Lower lobe of right lung (tissue), 2 donors: ENCODE results near the gene HOXA4. TPM values are rescaled to one million over a fixed set of nuclear protein-coding genes. Genes with fewer than 3 reads are reported as not detected.

Experiments used
- ATAC-seq, 2 donors: fragments of 200-7000 bp; cut with Tn5 transposase; one replicate each; pipeline ENCODE4 v1.9.1; 2020 to 2022; ENCODE audit warnings: mild to moderate bottlenecking in 2 of 2, moderate library complexity in 2 of 2
- DNase-seq: peaks from one replicate; pipeline ENCODE4 v3.0.0-alpha.2; 2020
- H3K27ac ChIP-seq: fragments of 200-600 bp; one replicate; pipeline ENCODE4 v1.8.0; 2022
- H3K27me3 ChIP-seq: fragments of 200-600 bp; one replicate; pipeline ENCODE4 v1.8.0; 2022; ENCODE audit warnings: low read depth
- H3K36me3 ChIP-seq: fragments of 200-600 bp; one replicate; pipeline ENCODE4 v1.8.0; 2022; ENCODE audit warnings: mild to moderate bottlenecking
- H3K4me1 ChIP-seq: fragments of 200-600 bp; one replicate; pipeline ENCODE4 v1.8.0; 2022
- H3K4me3 ChIP-seq: fragments of 200-600 bp; one replicate; pipeline ENCODE4 v1.8.0; 2022; ENCODE audit warnings: mild to moderate bottlenecking
- H3K9me3 ChIP-seq: fragments of 200-600 bp; one replicate; pipeline ENCODE4 v1.8.0; 2022
- intact Hi-C: fragments of 100-400 bp; cut with DNase I; formaldehyde crosslinking; loops from one replicate; pipeline ENCODE4 v1.11.0; 2022
- total RNA-seq: library from RNA; stranded (reverse); fragmentation: NEBNext Ultra II Directional; extraction: Animal tissue kit (Norgen Biotek cat#: 25700); gene quantifications from one replicate; pipeline ENCODE4 v1.2.1, GENCODE V29; 2021
- TF ChIP-seq, protein P1 (sequence below): fragments of 200-600 bp; IDR thresholded peaks from one replicate; pipeline ENCODE4 v1.8.0; 2022; ENCODE audit warnings: antibody characterized with exemption, mild to moderate bottlenecking
- donor health status: DM: no; HTN: yes; CAD: no; lungs with severe emphysema.

Gene HOXA4
- total RNA-seq, 1 donor from 2014 or later, result 8.5 TPM

DNA sequence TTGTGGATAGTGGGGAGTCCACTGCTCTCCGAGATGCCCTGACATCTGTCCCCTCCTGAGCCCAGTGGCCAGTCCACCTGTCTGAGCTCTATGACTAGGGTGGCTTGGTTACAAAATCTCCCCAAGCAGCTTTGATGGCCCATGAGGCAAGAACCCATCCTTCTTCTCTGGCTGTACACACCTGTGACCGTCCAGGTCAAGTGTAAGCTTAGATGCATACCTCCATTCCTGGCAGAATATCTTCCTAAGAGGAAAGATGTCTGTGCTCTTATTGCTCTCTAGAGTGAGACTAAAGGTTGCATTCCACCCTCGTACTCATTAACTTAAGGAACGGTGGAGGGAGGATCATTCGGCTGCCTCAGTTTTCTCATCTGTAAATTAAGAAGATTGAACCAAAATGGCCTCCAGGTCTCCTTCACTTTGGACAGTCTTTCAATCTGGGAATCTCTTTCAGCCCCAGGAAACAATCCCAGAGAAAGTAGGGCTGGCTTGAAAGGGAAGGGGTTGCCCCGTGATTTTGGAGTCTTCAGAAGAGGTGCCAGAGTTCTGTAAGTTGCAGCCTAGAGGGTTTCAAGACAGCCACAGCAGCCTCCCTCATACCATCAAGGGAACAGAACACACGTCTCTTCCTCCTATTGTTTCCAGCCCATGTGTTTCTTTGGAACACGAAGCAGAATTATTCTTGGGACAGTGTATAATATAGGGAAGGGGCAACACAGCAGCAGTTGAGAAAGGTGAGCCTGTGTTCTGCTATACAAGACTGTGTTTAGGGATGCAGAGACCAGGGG is 5.5 kb downstream of the HOXA4 start:
- H3K27ac ChIP-seq, result peak overlapping the region; percentile 92

DNA sequence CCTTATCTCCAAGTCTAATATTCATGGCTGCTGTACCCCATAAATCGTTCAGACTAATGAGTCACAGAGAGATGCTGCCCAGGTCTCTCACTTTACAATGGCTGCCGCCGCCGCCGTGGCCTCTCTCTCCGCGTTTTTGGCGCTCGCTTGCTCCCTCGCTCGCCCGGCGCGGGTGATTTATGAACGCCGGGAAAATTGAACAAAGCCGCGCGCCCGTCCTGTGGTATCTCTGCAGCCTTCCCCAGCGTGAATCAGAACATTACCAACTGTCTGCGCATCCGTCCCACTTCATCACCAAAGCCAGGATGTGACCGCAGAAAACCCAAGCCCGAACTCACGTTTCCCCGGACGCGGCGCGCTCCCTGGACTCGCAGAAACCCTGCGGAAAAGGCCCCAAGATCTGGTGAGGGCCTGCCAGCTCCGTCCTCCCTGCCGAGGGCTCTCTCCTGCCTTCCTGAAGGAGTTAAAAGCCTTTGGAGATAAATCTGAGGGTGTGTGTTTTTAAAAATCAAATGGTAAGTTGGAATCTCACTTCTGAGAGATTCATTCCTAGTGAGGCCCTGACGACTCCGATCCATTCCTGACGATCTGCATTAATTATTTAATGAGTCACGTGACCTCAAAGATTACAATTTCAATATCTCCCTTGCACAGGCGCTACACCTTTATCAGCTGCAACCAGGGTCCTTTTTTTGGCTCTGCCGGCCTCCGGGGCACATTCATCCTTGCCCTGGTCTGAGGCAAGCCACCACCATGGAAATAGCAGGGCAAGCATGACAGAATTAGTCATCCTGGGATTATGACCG is 6.3 kb downstream of the HOXA4 start:
- TF ChIP-seq, protein P1, sequence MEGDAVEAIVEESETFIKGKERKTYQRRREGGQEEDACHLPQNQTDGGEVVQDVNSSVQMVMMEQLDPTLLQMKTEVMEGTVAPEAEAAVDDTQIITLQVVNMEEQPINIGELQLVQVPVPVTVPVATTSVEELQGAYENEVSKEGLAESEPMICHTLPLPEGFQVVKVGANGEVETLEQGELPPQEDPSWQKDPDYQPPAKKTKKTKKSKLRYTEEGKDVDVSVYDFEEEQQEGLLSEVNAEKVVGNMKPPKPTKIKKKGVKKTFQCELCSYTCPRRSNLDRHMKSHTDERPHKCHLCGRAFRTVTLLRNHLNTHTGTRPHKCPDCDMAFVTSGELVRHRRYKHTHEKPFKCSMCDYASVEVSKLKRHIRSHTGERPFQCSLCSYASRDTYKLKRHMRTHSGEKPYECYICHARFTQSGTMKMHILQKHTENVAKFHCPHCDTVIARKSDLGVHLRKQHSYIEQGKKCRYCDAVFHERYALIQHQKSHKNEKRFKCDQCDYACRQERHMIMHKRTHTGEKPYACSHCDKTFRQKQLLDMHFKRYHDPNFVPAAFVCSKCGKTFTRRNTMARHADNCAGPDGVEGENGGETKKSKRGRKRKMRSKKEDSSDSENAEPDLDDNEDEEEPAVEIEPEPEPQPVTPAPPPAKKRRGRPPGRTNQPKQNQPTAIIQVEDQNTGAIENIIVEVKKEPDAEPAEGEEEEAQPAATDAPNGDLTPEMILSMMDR, result no peak
- ATAC-seq, result peak; percentile 16 to 32
- Histone ChIP-seq H3K27ac (peak overlapping the region; percentile 92), H3K27me3 (peaks cover 24% of the 10 kb centered on the region), H3K9me3 (no peaks in the 10 kb centered on the region), H3K4me1 (peaks cover 45% of the 10 kb centered on the region), H3K4me3 (peak overlapping the region; percentile 51), H3K36me3 (no peaks in the 10 kb centered on the region)
- DNase-seq, result no peak
- intact Hi-C loops, result no loop called here

More for the DNA sequence above, 5.5 kb downstream of the HOXA4 start:
- DNase-seq (no peak), ATAC-seq (no peak)
- H3K4me1 ChIP-seq, result peaks cover 37% of the 10 kb centered on the region
- no peaks in the 10 kb centered on the region for H3K36me3 ChIP-seq
- H3K9me3 ChIP-seq, result no peaks in the 10 kb centered on the region
- H3K27me3 ChIP-seq, result peaks cover 31% of the 10 kb centered on the region
- intact Hi-C loops, result no loop called here
- H3K4me3 ChIP-seq, result peak overlapping the region; percentile 51
- TF ChIP-seq, protein P1, result no peak

DNA sequence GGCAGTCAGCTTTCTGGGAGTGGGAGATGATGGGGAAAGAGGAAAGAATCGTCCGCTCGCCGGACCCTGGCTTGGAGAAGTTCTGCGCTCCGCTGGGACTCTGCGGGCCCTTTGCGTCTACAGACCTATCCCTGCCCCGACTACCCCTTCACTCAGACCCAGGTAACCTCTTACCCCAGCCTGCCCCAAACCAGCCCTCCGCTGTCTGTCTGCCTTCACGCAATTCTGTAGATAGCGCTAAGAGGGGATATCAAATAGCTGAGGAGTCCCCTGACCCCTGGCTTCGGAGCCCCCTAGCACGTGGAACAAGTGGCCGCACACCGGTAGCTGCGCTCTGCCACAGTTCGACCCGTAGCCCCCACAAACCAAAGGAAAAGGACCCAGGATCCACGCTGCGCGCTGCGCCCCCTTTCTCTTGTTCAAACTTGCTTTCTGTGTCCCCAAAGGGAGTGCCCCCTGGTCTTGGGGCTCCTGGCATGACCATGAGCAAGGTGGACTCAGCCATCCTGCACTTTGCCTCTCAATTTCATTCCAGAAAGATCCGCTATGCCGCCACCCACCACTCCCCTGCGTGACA is 7.0 kb downstream of the HOXA4 start:
- peaks cover 23% of the 10 kb centered on the region for H3K27me3 ChIP-seq
- TF ChIP-seq, protein P1, result no peak
- H3K36me3 ChIP-seq, result no peaks in the 10 kb centered on the region
- intact Hi-C loops, result no loop called here
- DNase-seq (no peak), ATAC-seq (no peak)
- H3K27ac ChIP-seq, result peak overlapping the region; percentile 92
- H3K9me3 ChIP-seq, result no peaks in the 10 kb centered on the region
- peak overlapping the region; percentile 51 for H3K4me3 ChIP-seq
- peaks cover 45% of the 10 kb centered on the region for H3K4me1 ChIP-seq

DNA sequence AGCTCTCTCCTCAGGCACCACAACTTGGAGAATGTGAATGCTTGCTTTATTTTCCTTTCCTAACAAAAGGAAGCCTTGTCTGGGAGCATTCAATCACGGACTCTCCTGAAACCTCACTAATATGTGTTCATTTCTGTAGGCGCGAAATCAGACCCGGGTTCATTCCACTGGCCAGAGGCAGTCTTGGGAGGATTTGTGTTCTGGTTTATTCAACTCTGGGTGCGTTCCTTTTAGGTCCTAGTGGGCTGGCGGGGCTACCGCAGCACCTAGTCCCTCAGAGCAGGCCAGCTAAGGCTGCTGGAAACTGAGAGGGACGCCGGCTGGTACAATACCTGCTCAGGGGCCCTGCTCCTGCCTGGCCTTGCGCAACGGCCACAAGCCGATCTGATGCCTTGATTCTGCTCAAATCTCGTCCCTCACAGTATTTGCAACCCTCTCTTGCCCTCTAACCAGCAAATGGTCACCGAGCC is 7.5 kb downstream of the HOXA4 start:
- ATAC-seq, result no peak
- DNase-seq, result no peak
- Histone ChIP-seq H3K27ac (peak overlapping the region; percentile 92), H3K9me3 (no peaks in the 10 kb centered on the region), H3K36me3 (no peaks in the 10 kb centered on the region), H3K27me3 (peaks cover 20% of the 10 kb centered on the region), H3K4me1 (peaks cover 45% of the 10 kb centered on the region), H3K4me3 (peak overlapping the region; percentile 51)
- TF ChIP-seq, protein P1, result no peak
- intact Hi-C loops, result no loop called here

DNA sequence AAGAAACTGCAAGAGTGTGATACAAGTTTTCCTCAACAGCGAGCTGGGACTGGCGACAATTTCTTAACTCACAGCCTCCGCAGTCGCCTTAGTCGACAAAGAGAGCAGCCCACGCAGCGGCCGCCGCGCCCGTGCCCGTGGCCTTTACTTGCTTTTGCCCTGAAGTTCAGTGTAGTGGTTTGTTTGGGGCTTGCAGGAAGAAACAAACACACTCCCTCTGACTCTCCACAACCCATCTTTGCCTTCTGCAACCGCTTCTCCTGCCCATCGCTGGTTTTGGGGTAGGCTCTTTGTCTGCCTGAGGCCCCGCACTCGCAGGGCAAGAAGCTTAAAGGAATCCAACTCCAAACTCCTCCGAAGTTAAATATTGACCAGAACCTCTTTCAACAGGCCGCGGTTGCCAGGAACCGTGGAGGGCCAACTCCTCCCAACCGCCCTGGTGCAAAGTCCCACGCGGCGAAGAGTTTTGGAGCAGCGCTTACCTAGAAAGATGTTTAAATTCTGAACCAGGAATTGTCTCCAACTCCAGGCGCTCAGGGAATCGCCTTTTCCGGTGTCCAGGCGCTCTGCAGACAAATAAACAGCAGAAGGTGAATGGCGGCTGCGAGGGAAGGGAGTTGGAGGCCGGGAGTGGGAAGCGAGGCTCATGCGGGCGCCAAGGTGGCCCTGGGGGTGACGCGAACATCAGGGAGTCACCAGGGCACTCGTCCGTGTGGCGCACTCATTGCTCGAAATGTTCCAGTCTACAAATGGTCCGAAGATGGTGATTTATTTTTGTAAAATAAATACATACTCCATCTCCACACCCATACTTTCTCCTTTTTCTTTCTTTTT is 8.3 kb downstream of the HOXA4 start:
- peak overlapping the region; percentile 51 for H3K4me3 ChIP-seq
- DNase-seq, result no peak
- no peak for ATAC-seq
- peaks cover 16% of the 10 kb centered on the region for H3K27me3 ChIP-seq
- peaks cover 41% of the 10 kb centered on the region for H3K4me1 ChIP-seq
- H3K36me3 ChIP-seq, result no peaks in the 10 kb centered on the region
- peak overlapping the region; percentile 92 for H3K27ac ChIP-seq
- TF ChIP-seq, protein P1, result no peak
- intact Hi-C loops, result no loop called here
- no peaks in the 10 kb centered on the region for H3K9me3 ChIP-seq
